SH-SY5Y (cell line): ENCODE data around the gene NOMO2.
"Not testable (repeated sequence)": the region's sequence is repeated elsewhere in the genome, so short reads cannot be mapped to it uniquely, and the experiment has no call there.

ENCODE experiments used
- GATA2 ChIP-seq: IDR thresholded peaks from 2 replicates; pipeline ENCODE4 v1.6.1; 2011; ENCODE audit warnings: mild to moderate bottlenecking, low read depth, low read length
- GATA3 ChIP-seq: IDR thresholded peaks from 2 replicates; pipeline ENCODE4 v1.6.1; 2011; ENCODE audit warnings: low read depth, mild to moderate bottlenecking, low read length, moderate library complexity

Gene NOMO2

GRCh38 chr16:18561727-18562314 lies at the start of gene NOMO2:
NOMO2 (minus strand) TSS chr16:18562097; CDS start chr16:18562040, 57 bp downstream.
- TF ChIP-seq GATA2, GATA3: not testable (repeated sequence)

- TF ChIP-seq GATA3 (no peak), GATA2 (no peak)
Observed at GRCh38 chr16:18582902-18583301, 21.0 kb upstream of the NOMO2 start.
